ENCODE data around the gene GAL.

DNA sequence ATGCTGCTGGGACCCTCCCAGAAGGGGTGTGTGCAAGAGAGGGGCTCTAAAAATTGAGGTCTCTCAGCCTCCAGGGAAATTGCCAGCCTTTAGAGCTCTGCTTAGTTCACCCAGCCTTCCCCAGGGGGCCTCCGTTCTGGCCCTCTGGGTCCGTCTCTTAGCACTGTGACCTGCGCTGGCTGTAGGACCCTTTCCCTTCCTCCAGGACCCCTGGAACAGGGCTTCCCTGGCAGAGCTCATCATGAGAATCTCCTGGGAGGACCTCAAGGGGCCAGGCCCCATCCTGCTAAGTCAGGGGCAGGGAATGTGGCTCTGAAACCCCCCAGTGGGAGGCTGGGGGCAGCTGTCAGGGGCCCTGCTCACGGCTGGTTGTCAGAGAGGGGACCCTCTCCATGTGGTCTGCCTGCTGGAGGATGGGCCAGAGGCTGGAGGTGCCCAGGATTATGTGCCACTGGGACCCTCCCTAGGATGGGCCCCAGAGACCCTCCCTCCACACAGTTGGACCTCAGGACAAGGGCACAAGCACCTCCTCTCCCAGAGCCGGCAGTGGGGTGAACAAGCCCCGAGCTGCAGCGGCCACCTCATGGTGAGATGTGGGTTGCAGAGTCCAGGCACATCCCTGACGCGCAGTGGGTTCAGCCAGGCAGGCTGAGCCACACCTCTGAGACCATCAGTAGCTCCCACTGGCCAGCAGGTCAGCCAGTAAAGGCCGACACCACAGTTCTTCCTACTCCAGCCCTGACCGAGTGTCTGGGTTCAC is 27.1 kb upstream of the GAL start:
- TF ChIP-seq, protein P1, sequence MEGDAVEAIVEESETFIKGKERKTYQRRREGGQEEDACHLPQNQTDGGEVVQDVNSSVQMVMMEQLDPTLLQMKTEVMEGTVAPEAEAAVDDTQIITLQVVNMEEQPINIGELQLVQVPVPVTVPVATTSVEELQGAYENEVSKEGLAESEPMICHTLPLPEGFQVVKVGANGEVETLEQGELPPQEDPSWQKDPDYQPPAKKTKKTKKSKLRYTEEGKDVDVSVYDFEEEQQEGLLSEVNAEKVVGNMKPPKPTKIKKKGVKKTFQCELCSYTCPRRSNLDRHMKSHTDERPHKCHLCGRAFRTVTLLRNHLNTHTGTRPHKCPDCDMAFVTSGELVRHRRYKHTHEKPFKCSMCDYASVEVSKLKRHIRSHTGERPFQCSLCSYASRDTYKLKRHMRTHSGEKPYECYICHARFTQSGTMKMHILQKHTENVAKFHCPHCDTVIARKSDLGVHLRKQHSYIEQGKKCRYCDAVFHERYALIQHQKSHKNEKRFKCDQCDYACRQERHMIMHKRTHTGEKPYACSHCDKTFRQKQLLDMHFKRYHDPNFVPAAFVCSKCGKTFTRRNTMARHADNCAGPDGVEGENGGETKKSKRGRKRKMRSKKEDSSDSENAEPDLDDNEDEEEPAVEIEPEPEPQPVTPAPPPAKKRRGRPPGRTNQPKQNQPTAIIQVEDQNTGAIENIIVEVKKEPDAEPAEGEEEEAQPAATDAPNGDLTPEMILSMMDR (IDR thresholded peaks at IDR 0.05) = no peak
- TF ChIP-seq POLR2AphosphoS5 (IDR thresholded peaks at IDR 0.05) (no peak), EP300 (IDR thresholded peaks at IDR 0.05) (no peak), POLR2A (IDR thresholded peaks at IDR 0.05) (no peak)

Measured in gastroesophageal sphincter (tissue), 3 donors.